Nephron (organoid): ENCODE results near the gene KLK14.

Experiments used
- H3K27ac Mint-ChIP-seq, 3 experiments: 2 replicates each; pipeline ENCODE4 v1.8.0; 2020; ENCODE audit warnings: mixed read lengths in 3 of 3, mild to moderate bottlenecking in 2 of 3, moderate library complexity in 1 of 3
- H3K27me3 Mint-ChIP-seq: 2 replicates; pipeline ENCODE4 v1.8.0; 2021; ENCODE audit warnings: low read depth, mild to moderate bottlenecking, moderate library complexity, mixed read lengths
- H3K36me3 Mint-ChIP-seq: 2 replicates; pipeline ENCODE4 v1.8.0; 2020; ENCODE audit warnings: low read depth, mixed read lengths
- H3K4me1 Mint-ChIP-seq: 2 replicates; pipeline ENCODE4 v1.8.0; 2020; ENCODE audit warnings: mixed read lengths
- H3K4me3 Mint-ChIP-seq, 3 experiments: 2 replicates each; pipeline ENCODE4 v1.8.0; 2020; ENCODE audit warnings: mild to moderate bottlenecking in 3 of 3, mixed read lengths in 3 of 3, moderate library complexity in 2 of 3
- H3K9me3 Mint-ChIP-seq: 2 replicates; pipeline ENCODE4 v1.8.0; 2020; ENCODE audit warnings: mixed read lengths
- CTCF ChIP-seq, 3 experiments: fragments of 200-600 bp; sonication (generic); IDR thresholded peaks; one replicate each; pipeline ENCODE4 v1.5.0; 2021; ENCODE audit warnings: antibody characterized with exemption in 3 of 3; ENCODE audit not compliant: unreplicated experiment in 3 of 3

Gene KLK14

DNA sequence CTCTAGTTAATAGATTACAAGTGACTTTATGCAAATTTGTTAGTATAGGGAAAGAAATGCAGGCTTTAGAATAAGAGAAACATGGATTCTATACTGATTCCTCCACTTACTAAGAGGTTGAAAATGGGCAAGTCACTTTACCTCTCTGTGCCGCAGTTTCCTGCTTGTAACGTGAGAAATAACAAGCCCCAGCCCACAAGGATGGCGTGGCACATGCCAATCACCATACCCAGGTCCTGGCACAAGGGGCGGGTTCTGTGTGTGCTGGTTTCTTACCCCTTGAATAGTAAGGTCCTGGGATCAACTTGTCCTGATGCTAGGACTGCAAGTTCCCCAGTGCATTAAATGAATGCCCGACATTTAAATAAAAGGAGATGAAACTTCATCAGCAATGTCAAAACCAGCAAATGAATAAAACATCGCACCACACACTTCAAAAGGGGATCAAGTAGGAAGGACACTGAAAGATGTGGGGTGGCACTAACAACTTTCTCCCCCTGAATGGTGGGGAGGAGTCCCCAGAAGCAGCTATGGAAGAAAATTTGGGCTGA lies 34.1 kb upstream of the KLK14 start:
- Mint-ChIP-seq H3K36me3 (no peaks in the 10 kb centered on the region), H3K27ac (no peak overlapping the region), H3K27me3 (peaks cover 31% of the 10 kb centered on the region), H3K9me3 (no peaks in the 10 kb centered on the region), H3K4me1 (no peaks in the 10 kb centered on the region), H3K4me3 (no peak overlapping the region)
- no peak for TF ChIP-seq CTCF (IDR thresholded peaks at IDR 0.05; ENCODE audit: unreplicated experiment in 3 of 3)

DNA sequence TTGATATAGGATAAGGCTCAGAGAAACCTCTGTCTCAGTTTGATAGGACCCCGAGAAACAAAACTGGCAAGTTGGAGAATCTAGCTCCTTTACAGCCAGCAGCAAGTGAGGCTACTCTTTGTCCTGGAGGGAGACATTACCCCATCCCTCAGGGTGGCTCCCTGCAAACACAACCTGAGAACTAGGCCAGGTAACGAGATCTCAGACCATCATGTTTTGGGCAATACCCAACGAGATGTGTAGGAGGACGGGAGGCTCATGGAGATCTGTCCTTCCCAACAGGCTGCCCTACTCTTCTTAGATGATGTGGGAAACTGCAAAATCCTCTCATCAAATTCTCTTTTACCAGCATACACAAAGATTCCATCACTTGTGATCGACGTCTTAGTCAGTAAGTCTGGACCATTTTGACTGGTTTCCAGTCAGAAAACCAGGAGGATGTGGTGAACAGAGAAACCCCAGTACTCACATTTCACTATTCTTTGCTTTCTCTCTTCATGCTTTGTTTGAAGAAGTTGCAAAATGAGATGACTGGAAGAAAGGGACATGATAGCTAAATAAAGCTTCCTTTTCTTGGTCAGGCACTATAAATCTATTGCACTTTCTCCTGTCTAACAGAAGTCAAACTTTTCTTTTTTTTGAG lies 31.5 kb upstream of the KLK14 start:
- Mint-ChIP-seq H3K27me3 (peaks cover 23% of the 10 kb centered on the region), H3K4me1 (no peaks in the 10 kb centered on the region), H3K4me3 (no peak overlapping the region), H3K36me3 (no peaks in the 10 kb centered on the region), H3K9me3 (no peaks in the 10 kb centered on the region), H3K27ac (no peak overlapping the region)
- no peak for TF ChIP-seq CTCF (IDR thresholded peaks at IDR 0.05; ENCODE audit: unreplicated experiment in 3 of 3)

DNA sequence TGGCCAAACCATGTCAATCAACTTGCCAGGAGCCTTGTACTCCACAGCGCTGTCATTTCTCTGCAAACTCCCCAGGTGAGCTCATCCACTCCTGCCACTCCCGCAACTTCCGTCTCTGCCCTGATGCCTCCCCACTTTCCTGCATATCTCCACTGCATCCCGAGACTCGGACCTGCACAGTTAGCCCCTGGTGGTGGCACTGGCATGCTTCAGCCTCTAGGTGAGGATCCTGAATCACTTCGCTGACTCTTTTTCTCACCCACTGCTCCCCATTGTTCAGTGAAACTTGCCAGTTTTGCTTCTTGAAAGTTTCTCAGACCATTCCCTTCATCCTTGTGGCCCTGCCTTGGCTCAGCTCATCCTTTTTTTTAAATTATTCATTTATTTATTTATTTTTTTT lies 28.9 kb upstream of the KLK14 start:
- Mint-ChIP-seq H3K36me3 (no peaks in the 10 kb centered on the region), H3K27me3 (peaks cover 10% of the 10 kb centered on the region), H3K4me1 (peaks cover 19% of the 10 kb centered on the region), H3K9me3 (no peaks in the 10 kb centered on the region), H3K4me3 (no peak overlapping the region), H3K27ac (no peak overlapping the region)
- peak in 1 of 3 experiments; percentile 18 for TF ChIP-seq CTCF (IDR thresholded peaks at IDR 0.05; ENCODE audit: unreplicated experiment in 3 of 3)

DNA sequence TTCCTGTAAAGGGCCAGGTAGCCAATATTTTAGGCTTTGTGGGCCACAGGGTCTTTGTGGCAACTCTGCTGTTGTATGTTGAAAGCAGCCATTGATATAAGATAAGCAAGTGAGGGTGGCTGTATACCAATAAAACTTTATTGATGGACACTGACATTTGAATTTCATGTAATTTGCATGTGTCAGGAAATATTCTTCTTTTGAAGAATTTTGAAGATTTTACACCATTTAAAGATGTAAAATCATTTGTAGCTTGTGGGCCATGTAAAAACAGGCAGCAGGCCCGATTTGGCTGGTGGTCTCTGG lies 27.9 kb upstream of the KLK14 start:
- no peak for TF ChIP-seq CTCF (IDR thresholded peaks at IDR 0.05; ENCODE audit: unreplicated experiment in 3 of 3)
- no peak overlapping the region for H3K4me3 Mint-ChIP-seq
- no peak overlapping the region for H3K27ac Mint-ChIP-seq
- H3K9me3 Mint-ChIP-seq, result no peaks in the 10 kb centered on the region
- peaks cover 5% of the 10 kb centered on the region for H3K27me3 Mint-ChIP-seq
- H3K4me1 Mint-ChIP-seq, result peaks cover 19% of the 10 kb centered on the region
- H3K36me3 Mint-ChIP-seq, result peaks cover 5% of the 10 kb centered on the region

DNA sequence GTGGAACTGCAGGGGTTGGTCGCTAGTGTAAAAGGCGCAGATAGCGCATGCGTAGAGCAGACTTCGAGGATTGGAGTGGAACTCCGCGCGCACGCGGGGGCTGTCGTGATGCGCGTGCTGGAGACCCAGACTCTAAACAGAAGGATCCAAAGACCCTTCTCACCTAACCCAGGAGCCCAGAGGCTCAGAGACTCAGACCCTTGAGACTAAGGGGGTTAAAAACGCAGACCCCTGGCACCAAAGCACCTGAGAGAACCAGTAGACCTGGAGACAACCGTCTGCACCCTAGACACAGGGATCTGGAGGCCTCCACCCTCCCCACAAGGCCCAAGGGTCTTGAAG lies 26.1 kb upstream of the KLK14 start:
- peaks cover 3% of the 10 kb centered on the region for H3K27me3 Mint-ChIP-seq
- H3K4me1 Mint-ChIP-seq, result peaks cover 19% of the 10 kb centered on the region
- peak overlapping the region; percentile 93 to 97 (median 96) for H3K4me3 Mint-ChIP-seq
- H3K36me3 Mint-ChIP-seq, result peaks cover 10% of the 10 kb centered on the region
- H3K9me3 Mint-ChIP-seq, result no peaks in the 10 kb centered on the region
- H3K27ac Mint-ChIP-seq, result peak overlapping the region; percentile 42 to 86 (median 80)
- TF ChIP-seq CTCF (IDR thresholded peaks at IDR 0.05; ENCODE audit: unreplicated experiment in 3 of 3), result no peak
